ENCODE measurements around the gene ZNF76. TPM values are rescaled to one million over a fixed set of nuclear protein-coding genes. Genes with fewer than 3 reads are reported as not detected.
A peak's percentile ranks its signal among the peaks of the same experiment; 100 is the strongest.

Gene ZNF76
- total RNA-seq, 4 donors from 2014 or later, result 19.6 to 52.5 (median 27.5) TPM

- Histone ChIP-seq H3K36me3 (peaks cover 24% of the 10 kb centered on the region), H3K4me3 (peak overlapping the region; percentile 54), H3K27ac (no peak overlapping the region), H3K9me3 (no peaks in the 10 kb centered on the region), H3K27me3 (no peaks in the 10 kb centered on the region), H3K4me1 (peaks cover 17% of the 10 kb centered on the region)
- DNase-seq (ENCODE audit: low spot score in 2 of 2), result peak in 1 of 2 donors; percentile 80
- TF ChIP-seq POLR2A (IDR thresholded peaks at IDR 0.05) (no peak), EP300 (IDR thresholded peaks at IDR 0.05) (no peak), POLR2AphosphoS5 (IDR thresholded peaks at IDR 0.05) (no peak)
- TF ChIP-seq, protein P1, sequence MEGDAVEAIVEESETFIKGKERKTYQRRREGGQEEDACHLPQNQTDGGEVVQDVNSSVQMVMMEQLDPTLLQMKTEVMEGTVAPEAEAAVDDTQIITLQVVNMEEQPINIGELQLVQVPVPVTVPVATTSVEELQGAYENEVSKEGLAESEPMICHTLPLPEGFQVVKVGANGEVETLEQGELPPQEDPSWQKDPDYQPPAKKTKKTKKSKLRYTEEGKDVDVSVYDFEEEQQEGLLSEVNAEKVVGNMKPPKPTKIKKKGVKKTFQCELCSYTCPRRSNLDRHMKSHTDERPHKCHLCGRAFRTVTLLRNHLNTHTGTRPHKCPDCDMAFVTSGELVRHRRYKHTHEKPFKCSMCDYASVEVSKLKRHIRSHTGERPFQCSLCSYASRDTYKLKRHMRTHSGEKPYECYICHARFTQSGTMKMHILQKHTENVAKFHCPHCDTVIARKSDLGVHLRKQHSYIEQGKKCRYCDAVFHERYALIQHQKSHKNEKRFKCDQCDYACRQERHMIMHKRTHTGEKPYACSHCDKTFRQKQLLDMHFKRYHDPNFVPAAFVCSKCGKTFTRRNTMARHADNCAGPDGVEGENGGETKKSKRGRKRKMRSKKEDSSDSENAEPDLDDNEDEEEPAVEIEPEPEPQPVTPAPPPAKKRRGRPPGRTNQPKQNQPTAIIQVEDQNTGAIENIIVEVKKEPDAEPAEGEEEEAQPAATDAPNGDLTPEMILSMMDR (IDR thresholded peaks at IDR 0.05), result no peak
- 25% methylated on average over 41 of the region's 55 CpGs for WGBS
Observed at GRCh38 chr6:35318196-35319171, 58.9 kb downstream of the ZNF76 start.

GRCh38 chr6:35319346-35320030 is 60.0 kb downstream of the ZNF76 start:
- no peak for DNase-seq (ENCODE audit: low spot score in 2 of 2)
- H3K36me3 ChIP-seq, result peaks cover 26% of the 10 kb centered on the region
- H3K27ac ChIP-seq, result no peak overlapping the region
- TF ChIP-seq POLR2A (IDR thresholded peaks at IDR 0.05) (no peak), POLR2AphosphoS5 (IDR thresholded peaks at IDR 0.05) (no peak), EP300 (IDR thresholded peaks at IDR 0.05) (no peak)
- TF ChIP-seq, protein P1 (IDR thresholded peaks at IDR 0.05), result no peak
- H3K27me3 ChIP-seq, result no peaks in the 10 kb centered on the region
- 86% methylated on average over 19 of the region's 20 CpGs for WGBS
- no peak overlapping the region for H3K4me3 ChIP-seq
- H3K4me1 ChIP-seq, result peaks cover 17% of the 10 kb centered on the region
- H3K9me3 ChIP-seq, result no peaks in the 10 kb centered on the region

DNA sequence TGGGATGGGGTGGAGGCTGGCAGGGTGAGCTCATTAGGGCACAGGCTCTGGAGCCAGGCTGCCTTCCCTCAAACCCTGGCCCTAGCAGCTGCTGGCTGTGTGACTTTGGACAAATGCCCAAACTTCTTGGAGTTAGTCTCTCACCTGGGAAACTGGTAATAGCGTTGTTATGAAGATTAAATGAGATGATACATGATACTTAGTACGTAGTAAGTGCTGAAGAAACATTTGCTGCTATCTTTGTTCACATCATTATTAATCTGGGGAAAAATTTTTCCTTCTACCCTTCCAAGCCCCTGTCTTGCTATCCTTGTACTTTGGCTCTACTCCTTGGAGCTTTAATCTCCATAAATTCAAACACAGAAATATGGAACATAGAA is 60.5 kb downstream of the ZNF76 start:
- H3K36me3 ChIP-seq, result peaks cover 31% of the 10 kb centered on the region
- no peaks in the 10 kb centered on the region for H3K27me3 ChIP-seq

GRCh38 chr6:35321091-35321490 is 61.6 kb downstream of the ZNF76 start:
- 91% methylated on average over 6 of the region's 8 CpGs for WGBS
- no peaks in the 10 kb centered on the region for H3K9me3 ChIP-seq
- no peak for TF ChIP-seq POLR2AphosphoS5 (IDR thresholded peaks at IDR 0.05)
- TF ChIP-seq EP300 (IDR thresholded peaks at IDR 0.05), result no peak
- TF ChIP-seq, protein P1 (IDR thresholded peaks at IDR 0.05), result no peak
- TF ChIP-seq POLR2A (IDR thresholded peaks at IDR 0.05), result no peak
- H3K36me3 ChIP-seq, result peaks cover 34% of the 10 kb centered on the region
- no peak for DNase-seq (ENCODE audit: low spot score in 2 of 2)
- H3K27ac ChIP-seq, result no peak overlapping the region
- no peaks in the 10 kb centered on the region for H3K27me3 ChIP-seq
- peaks cover 17% of the 10 kb centered on the region for H3K4me1 ChIP-seq
- H3K4me3 ChIP-seq, result no peak overlapping the region

More for the DNA sequence above, 60.5 kb downstream of the ZNF76 start:
- WGBS, result 79% methylated on average over 2 of the region's 2 CpGs
- Histone ChIP-seq H3K4me1 (peaks cover 17% of the 10 kb centered on the region), H3K4me3 (no peak overlapping the region), H3K27ac (no peak overlapping the region), H3K9me3 (no peaks in the 10 kb centered on the region)
- TF ChIP-seq EP300 (IDR thresholded peaks at IDR 0.05) (no peak), POLR2A (IDR thresholded peaks at IDR 0.05) (no peak), POLR2AphosphoS5 (IDR thresholded peaks at IDR 0.05) (no peak)
- TF ChIP-seq, protein P1 (IDR thresholded peaks at IDR 0.05), result no peak
- DNase-seq (ENCODE audit: low spot score in 2 of 2), result no peak

All from suprapubic skin (tissue), 4 donors.